CMK (cell line): Measurements from ENCODE around the gene PLEKHA6.
"Not testable (repeated sequence)": the region's sequence is repeated elsewhere in the genome, so short reads cannot be mapped to it uniquely, and the experiment has no call there.

Source experiments
- DNase-seq: peaks from one replicate; pipeline ENCODE4 v3.0.0-alpha.2; 2010; ENCODE audit warnings: low read depth

The PLEKHA6 gene

DNA sequence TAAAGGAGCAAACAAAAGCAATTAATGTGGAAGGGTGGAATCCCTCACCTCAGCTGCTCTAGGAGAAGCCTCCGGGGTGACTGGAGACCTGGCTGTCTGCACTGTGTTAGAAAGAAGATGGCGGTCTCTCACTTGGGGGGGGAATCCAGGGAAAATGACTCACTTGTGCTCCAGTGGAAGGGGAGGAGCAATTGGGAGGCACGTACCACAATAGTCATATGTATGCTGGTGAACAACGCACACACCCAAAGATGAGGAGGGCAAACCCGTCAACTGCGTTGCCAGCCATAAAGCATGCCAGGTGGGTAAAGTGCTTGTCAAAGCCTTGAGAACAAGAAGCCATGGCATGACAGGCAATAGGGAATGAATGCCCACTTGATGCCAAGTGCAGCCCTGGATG is 22.1 kb downstream of the PLEKHA6 start:
- no peak for DNase-seq

DNA sequence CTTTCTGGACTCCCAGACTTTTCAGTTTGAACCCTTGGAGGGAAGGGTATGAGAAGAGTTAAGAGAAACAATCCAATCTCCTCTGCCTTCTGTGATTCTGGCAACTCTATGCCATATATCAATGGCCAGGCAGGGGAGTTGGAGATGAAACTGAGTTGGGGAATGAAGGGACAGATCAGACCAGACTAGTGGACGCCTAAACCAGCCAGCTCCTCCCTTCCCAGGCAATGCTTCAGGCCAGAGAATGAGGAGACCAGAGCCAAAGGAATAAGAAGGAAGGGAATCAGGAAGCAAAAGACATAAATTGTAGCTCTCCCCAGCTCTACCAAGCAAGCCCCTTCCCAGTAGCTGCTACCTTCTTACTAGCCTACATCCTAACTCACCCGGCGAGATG is 22.7 kb downstream of the PLEKHA6 start:
- DNase-seq: no peak

DNA sequence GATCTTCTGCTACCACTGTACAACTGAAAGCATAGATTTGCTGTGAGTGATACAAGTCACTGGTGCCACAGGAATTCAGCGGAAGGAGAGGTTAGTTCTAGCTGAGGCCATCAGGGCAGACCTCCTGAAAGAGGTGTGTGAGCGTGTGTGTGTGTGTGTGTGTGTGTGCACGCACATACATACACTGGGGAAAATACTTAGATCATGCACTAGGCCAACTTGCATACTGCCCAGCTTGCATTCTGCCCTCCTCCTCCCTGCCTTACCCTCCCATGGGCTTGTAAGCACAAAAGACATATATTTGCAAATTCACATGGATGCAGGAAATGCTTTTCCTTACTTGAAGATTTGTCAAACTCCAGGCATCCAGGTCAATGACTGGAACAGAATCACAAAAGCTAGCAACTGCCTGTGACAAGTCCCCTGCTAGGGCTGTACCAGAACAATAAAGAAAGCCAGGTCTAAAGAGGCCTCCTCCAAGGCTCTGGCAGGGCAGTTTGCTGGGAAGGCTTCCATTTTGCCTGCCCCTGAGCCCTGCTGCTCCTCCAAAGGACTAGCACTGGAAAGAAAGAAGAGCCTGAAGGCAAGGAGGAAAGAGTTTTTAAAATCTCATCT is 23.2 kb downstream of the PLEKHA6 start:
- no peak for DNase-seq

DNA sequence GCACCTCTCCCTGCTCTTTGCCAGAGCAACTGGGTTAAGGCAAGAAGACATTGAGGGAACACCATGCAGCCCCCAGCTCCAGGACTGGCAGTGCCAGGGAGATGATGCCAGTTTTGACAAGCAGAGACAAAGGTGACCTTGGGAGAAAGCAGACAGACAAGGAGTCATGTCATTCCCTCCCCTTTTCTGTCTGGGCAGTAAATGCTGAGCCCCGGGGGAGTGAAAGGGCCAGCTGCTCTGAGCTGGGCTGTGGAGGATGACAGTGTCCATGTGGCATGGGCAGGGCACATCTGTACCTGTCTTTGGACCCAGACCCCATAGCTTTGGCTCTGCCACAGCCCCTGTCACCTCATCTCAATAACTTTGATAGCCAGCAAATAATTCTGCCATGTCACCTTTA is 24.2 kb downstream of the PLEKHA6 start:
- DNase-seq: no peak

DNA sequence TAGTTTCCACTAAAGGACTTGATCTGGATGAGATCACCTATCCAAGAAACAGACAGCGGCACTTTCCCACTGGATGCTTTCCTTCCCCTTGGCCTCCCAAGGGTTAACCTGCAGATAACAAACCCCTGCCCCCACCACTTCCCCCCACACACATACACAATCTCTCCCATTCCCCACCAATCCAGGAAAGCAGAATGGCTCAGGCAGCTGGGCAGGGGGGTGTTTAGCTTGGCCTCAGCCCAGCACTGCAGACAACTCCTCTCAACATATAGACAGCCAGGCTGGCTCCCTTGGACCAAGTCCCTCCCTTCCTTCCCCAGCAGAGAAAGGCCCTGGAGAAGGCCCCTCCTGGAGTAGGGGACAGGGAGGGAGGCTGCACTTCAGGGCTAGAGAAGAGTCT is 24.6 kb downstream of the PLEKHA6 start:
- DNase-seq: no peak

DNA sequence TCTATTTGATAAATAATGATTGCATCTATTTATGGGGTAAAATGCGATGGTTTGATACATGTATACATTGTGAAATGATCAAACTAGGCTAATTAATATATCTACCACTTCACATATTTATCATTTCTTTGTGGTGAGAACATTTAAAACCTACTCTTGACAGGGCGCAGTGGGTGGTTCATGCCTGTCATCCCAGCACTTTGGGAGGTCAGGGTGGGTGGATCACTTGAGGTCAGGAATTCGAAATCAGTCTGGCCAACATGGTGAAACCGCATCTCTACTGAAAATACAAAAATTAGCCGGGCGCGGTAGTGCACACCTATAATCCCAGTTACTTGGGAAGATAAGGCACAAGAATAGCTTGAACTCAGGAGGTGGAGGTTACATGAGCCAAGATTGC is 25.3 kb downstream of the PLEKHA6 start:
- no peak for DNase-seq

DNA sequence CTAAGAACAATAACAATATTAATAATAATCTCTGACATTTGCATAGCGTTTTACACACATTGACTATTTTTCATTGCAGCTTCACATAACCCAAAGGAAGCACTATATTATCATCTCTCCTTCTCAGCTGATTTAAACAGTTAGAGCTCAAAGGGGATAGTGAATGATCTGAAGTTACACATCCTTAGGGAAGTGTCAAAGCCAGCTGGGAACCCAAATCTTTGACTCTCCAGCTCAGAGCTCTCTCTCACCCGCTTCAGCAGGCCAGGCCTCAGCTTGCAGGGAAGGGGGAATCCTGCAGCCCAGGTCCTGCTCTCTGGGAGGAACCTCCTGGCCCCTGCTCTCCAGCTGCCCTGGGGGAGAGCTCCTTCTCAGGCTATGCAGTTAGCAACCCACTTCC is 26.3 kb downstream of the PLEKHA6 start:
- DNase-seq: no peak

DNA sequence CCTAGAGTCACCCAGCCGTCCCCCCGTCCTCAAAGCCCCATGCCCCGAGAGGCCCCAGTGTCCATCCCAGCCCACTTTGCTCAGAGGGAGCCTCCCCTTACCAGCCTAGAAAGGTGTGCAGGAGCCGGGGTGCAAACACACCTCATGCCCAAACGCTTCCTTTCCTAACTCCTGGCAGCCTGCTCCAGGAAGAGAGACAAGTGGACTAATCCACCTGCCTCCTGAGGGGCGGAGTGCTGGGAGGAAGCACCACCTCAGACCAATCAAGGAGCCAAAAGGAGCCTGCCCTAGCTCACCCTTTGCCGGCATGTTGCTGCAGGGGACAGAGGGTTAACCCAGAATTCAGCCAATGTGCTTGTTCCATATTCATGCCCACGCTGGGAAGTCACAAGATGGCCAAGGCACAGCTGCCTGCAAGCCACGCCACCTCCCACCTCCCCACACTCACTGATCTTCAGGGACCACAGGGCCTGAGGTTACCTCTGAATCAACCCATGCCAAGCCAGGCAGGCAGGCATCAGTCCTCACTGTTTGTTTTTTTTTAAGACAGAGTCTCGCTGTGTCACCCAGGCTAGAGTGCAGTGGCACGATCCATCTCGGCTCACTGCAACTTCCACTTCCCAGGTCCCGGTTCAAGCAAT is 27.8 kb downstream of the PLEKHA6 start:
- DNase-seq: no peak

DNA sequence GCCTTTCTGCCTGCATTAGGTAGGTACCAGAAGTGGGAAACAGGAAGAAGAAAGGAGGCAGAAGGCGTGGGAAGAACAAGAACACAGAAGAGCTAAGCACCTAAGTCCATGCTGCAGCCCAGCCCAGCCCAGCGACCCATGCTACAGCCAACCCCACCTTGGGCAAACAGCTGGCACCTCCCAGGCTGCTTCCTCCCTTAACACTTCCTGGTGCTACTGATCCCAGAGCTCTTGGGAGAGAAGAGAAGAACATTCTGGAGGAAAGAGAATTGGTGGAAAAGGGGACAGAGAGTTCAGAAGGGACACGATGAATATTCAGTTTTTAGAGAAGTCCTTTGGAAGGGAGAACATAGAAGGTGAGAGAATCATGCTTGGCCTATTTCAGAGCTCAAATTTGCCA is 28.5 kb downstream of the PLEKHA6 start:
- no peak for DNase-seq

DNA sequence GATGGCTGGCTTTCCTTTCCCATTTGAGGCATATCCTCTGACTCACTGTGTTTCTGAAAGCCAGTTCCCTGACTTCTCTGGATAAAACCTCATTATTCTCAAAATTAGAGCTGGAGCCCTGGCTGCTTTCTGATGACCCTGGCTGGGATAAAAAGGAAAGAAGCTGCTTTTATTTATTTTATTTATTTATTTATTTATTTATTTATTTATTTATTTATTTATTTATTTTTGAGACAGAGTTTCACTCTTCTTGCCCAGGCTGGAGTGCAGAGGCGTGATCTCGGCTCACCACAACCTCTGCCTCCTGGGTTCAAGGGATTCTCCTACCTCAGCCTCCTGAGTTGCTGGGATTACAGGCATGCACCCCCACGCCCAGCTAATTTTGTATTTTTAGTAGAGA is 31.9 kb downstream of the PLEKHA6 start:
- not testable (repeated sequence) for DNase-seq

DNA sequence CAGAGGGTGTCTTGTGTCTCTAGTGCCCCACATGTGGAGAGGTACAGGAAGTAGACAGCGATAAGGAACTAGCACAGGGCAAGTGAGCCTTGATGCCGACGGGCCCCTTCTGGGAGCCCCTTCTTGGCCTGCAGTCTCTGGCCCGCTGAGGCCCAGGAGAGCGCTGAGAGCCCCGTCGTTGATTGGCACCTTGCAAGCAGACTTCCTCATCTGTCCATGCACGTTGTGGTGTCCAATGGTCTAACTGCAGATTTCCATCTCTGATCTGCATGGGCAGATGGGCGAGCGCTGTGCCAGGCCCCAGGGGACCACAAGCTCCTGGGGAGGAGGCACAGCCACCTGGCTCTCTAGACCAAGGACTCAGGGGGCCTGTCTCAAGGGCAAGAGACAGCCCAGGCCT is 32.4 kb downstream of the PLEKHA6 start:
- peak; percentile 95 for DNase-seq

DNA sequence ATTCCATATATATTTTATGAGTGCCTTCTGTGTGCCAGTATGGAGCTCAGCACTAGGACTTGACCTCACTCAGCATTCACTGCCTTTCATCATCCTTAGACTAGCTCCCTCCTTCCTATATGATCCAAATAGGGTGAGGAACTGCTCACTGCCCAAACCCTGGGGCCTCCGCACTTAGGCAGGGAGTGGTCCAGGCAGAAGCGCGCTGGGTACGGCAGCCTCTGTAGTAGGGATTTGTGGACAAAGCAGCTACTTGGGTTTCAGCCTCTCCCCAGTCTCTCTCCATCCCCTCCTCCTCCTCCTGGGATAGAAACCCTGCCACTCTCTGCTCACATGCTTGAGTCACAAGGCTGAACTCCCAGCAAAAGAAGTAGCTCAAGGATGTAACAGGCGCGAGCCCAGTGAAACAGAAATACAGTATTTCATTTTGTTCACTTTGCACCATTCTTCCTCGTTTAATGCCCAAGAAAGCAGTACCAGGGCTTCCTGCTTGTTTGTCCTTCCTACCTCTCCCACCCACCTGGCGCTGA is 32.9 kb downstream of the PLEKHA6 start:
- DNase-seq: no peak

DNA sequence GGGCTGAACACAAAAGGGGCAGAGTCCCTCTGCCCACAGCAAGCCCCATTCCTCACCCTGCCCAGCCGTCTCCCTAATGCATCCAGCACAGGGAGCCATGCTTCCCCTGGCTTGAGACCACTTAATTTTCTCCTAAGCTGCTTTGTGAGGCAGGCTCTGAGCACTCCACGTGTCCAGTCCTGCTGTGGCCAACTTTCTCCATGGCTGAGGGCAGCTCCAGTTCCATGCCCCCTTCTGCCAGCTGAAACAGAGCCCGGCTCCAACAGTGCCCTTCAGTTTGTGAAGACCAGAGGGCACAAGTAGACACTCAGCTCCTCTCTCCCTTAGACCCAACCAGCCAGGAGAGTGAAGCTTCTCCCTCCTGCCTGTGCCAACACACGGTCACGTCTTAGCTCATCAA is 33.8 kb downstream of the PLEKHA6 start:
- no peak for DNase-seq

DNA sequence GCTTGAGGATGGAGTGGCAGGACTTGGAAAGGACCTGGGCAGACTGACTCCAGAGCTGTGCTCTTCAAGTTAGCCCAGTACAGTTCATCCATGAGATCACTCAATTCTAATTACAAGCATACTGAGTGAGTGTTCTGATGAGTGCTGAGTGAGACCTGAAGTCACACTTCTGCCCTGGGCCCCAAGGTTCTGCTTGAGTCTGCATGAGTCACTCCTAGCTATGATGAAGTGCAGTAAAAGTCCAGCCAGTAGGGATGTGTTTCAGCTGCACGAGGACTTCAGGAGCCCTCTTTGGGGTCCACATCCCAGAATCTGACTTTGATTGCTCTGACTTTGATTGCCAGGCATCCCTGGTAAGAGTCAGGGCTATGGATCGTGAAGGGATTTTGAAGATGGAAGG is 35.8 kb downstream of the PLEKHA6 start:
- DNase-seq: no peak

DNA sequence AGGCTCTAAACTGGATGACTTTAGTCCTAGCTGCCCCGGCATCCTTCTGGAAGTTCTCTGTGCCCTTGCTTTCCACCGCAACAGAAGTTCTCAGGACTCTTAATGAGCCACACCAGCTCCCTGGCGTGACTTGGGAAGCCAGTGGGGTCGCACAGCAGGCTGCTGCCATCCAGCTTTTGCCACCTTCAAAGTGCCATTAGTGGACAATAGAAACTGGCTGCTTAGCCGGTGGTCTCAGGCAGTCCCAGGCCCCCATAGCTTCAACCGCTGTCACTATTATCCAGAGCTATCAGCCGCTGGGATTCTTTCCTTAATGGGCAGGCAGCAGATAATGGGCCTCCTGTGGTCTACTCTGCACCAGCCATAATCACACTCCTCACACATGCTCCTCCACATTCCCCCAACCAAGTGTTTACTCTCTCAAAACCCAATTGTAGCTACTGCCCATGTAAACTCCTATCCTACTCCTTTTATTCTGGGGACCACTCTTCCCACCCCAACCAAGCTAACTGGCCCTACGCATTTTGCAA is 37.3 kb downstream of the PLEKHA6 start:
- DNase-seq: no peak

DNA sequence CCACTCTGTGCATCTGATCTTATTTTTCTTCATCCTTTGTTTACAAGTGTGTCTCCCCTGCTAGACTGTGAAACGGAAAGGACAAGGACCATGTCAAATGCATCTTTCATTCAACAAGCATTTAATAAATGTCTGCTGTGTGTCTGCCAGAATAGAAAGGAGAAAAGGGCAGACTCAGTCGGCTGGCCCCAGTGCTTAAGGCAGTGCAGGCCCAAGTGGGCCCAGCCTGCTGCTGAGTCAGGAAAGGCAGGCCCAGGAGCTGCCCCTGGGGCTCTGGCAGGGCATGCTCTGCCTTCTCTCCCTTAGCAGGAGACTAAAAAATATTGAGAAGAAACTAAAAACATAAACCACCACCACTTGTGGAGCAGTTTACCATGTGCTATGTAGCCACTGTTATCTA is 38.1 kb downstream of the PLEKHA6 start:
- no peak for DNase-seq

DNA sequence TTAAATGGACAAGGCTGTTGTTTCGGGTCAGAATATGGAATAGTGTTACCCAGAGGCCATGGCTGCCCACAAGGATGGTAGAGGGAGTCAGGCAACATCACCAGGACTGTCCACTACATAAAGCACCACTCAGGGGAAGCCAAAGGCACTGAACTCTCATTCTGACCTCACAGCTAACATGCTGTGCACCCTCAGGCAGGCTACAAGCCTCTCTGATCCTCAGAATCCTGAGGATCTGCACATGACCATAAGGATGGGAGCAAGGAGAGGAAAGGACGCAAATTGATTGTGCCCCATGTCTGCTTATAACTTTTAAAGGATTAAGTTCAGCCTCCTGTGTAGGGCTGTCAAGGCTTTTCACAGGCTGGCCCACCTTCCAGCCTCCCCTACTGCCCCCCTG is 38.7 kb downstream of the PLEKHA6 start:
- no peak for DNase-seq

DNA sequence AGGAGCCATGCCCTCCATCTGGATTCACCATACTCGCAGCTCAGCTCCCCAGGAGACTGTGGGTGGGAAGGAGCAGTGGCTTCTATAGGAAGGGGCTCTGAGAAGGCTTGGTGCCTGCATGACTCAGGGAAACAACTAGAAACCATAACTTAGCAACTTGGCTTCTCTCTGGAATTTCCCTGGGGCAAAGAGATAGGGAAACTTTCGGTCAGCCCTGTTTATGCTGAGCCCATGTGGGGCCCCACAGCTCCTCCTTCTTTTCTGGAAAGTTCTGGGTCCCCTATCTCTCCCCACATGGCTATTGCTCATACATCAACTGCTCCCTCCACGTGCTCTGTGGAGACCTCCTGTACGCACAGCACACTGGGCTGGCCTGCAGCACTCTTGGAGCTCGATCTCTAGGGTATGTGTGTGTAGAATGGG is 39.3 kb downstream of the PLEKHA6 start:
- no peak for DNase-seq

DNA sequence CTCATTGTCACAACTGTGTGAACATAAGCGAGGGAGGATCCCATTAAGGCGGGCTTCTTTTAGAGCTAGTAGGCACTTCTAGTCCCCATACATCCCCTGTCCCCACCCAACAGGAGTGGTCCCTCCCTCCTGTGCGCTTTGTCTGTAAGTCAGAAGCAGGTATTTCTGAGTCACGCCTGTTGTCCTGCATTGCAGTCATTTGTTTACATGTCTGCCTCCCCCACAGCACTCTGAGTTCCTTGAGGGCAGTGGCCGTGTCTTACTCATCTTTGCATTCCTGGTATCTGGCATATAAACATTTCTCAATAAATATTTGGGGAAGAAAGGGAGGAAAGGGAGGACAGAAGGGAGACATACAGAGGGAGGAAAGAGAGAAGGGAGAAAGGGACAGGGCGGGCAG is 40.3 kb downstream of the PLEKHA6 start:
- DNase-seq: no peak

DNA sequence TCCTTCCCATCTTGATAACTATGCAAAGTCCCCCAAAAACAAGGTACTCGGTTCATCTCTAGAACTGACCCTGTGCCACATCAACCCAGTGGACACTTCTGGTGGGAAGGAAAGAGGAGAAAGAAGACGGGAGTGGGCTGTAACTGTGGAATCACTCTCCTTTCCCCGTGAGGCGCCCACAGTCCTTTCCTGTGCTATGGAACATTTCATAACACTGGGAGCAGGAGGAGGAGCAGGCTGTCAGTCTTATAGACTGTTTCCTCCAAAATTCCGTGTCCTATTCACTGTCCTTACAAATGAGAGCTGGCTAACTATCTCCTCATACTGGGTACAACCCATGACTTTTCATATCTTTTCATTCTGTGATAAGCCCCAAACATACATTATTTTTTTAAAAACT is 40.7 kb downstream of the PLEKHA6 start:
- no peak for DNase-seq

DNA sequence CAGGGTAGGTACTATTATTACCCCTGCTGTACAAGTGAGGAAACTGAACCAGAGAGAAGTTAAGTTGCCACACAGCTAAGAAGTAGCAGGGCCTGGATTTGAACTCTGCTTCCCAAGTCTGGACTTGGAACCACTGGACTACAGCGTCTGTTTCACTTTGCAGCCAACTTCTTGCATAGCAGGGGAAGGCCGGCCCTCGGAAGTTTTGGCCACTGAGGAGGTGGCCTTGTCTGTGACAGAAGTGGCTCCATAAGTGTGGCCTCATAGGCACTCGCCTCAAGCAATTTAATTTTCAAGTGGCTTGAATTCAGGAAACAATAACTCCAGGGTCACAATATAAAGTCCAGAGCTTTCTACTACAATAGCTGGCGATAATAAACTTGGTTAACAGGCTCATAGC is 41.4 kb downstream of the PLEKHA6 start:
- DNase-seq: no peak

DNA sequence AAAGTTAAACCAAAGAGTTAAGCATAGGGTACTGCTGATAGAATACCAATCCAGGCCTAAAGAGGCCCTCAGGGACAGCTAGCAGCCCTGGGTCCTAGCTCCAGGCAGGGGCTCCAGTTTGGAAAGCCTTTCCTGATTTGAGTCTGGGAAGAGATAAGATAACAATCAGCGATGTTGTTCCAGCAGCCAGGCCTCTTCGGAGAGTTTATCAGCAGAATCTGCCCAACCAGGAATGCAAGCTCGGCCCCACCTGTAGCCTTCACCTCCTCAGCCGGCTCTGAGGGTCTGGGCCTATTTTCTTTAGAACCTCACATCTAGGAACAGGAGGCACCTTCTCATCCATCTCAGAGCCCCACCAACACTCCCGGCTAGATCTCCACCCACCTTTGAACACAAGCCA is 42.6 kb downstream of the PLEKHA6 start:
- no peak for DNase-seq

DNA sequence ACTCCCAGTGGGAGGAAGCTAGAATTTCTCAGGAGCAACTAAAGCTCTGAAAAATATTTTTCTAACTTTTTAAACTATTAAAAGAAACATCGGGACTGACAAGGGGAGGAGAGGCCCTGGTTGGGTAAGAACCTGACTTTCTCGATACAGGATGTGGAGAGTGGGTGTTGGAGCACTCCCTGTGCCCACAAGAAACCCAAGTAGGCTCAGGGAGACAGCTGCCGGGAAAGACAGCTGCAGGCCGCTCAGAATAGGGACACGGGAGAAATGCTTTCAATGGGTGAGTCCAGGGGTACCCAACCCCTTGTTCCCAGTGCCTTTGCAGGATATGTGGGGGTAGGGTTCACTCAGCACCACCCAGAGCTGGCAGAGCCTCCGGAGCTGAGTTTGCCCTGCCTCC is 43.6 kb downstream of the PLEKHA6 start:
- no peak for DNase-seq
